ENCODE measurements around the gene THAP7.
A peak's percentile ranks its signal among the peaks of the same experiment; 100 is the strongest.

The THAP7 gene

DNA sequence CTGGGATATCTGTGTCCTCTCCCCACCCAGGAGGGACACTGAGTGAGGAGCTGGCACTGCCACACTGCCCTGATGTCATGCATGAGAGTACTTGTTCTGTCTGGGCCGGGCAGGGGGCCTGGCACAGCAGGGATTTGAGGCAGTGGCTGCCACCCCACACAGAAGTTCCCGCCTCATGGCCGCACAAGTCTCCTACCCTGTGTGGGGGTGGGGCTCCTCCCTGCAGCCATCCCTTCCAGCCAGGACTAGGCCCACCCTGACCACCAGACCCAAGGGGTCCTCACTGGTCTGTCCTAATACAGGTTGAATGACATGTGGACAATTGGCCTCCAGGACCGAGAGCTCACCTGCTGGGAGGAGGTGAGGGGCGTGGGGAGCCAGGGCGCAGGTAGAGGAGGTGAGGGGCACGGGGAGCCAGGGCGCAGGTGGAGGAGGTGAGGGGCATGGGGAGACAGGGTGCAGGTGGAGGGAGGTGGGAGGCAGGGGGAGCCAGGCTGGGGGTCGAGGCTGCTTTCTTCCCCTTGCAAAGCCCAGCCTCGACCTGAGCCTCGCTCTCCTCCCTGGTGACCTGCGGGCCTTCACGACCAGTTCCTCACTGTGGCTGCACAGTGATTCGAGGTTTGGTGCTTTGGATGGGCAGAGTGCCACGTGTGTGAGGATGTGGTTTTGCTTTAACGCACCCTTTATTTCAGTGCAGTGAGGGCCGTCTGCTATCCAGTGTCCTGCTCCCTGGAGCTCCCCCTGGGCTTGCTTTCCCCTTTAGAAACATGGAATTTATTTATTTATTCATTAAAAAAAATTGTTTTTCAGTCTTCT lies 12.4 kb downstream of the THAP7 start:
- no peak overlapping the region for H3K4me3 ChIP-seq (ENCODE audit: low read length)
- no peak for TF ChIP-seq ZNF274 (IDR thresholded peaks at IDR 0.05; ENCODE audit: low read depth, low read length)

DNA sequence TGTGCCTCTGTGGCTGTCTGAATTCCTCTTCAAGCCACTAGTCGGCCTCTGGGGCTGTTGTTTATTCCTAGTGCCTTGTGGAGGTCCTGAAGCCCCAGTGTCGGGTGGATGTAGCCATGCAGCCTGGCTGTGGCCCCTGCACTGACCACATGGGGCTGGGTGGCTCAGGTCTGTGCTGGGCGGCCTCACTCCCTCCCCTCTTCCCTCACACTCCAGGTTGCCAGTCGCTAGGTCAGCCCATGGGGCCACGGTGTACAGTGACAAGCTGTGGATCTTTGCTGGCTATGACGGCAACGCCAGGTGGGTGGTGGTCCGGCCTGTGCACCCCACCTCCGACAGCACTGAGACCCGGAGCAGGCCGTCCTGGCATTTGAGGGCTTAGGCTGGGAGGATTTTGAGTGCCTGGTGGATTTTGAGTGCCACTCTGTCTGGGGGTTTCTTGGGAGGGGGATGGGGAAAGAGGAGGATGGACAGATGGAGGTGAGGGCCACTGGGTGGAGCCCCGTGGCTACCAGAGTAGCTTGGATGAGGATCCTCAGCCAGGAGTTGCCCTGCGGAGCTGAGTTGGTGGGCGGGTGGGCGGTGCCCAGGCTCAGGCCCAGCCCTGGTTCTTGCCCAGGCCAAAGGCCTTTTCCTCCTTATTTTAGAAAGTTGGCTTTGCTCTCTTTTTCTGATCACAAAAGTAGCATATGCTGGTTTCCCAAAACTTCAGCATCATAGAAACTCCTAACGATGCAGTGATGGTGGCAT lies 13.2 kb downstream of the THAP7 start:
- H3K4me3 ChIP-seq (ENCODE audit: low read length): no peak overlapping the region
- no peak for TF ChIP-seq ZNF274 (IDR thresholded peaks at IDR 0.05; ENCODE audit: low read depth, low read length)

DNA sequence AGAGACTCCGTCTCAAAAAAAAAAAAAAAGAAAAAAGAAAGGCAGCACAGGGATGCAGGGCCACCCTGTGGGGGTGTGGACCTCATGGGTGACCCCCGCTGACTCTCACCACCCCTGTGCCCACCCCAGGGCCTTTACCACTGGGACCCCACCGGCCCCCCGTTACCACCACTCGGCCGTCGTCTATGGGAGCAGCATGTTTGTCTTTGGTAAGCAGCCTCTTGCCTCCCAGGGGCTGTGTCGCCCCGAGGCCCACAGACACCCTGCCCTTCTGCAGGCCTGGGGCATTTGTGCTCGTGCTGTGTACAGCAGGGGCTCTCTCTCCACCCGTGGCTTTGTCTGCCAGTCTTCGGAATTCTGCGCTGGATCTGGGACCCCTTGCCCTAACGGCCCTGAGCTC lies 14.5 kb downstream of the THAP7 start:
- no peak overlapping the region for H3K4me3 ChIP-seq (ENCODE audit: low read length)
- TF ChIP-seq ZNF274 (IDR thresholded peaks at IDR 0.05; ENCODE audit: low read depth, low read length): no peak

- H3K4me3 ChIP-seq (ENCODE audit: low read length): no peak overlapping the region
- TF ChIP-seq ZNF274 (IDR thresholded peaks at IDR 0.05; ENCODE audit: low read depth, low read length): no peak
These were observed 15.6 kb downstream of the THAP7 start for GRCh38 chr22:20986365-20986764.

DNA sequence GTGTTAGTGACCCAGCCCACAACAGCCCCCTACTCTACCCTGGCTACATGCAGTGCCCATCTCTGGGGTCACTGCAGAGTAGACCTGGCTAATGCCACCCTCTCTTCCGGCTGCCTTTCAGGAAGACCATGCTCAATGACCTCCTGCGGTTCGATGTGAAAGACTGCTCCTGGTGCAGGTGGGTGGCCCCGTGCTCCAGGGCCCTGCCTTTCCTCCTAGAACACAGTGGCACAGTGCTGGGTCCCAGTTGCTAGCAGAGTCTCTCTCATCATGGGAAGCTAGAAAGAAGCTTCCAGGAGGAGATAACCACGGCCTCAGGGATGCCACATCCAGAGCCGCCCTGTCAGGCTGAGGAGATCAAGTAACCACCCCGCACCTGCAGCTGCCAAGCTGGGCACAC lies 16.2 kb downstream of the THAP7 start:
- TF ChIP-seq ZNF274 (IDR thresholded peaks at IDR 0.05; ENCODE audit: low read depth, low read length): no peak
- no peak overlapping the region for H3K4me3 ChIP-seq (ENCODE audit: low read length)

DNA sequence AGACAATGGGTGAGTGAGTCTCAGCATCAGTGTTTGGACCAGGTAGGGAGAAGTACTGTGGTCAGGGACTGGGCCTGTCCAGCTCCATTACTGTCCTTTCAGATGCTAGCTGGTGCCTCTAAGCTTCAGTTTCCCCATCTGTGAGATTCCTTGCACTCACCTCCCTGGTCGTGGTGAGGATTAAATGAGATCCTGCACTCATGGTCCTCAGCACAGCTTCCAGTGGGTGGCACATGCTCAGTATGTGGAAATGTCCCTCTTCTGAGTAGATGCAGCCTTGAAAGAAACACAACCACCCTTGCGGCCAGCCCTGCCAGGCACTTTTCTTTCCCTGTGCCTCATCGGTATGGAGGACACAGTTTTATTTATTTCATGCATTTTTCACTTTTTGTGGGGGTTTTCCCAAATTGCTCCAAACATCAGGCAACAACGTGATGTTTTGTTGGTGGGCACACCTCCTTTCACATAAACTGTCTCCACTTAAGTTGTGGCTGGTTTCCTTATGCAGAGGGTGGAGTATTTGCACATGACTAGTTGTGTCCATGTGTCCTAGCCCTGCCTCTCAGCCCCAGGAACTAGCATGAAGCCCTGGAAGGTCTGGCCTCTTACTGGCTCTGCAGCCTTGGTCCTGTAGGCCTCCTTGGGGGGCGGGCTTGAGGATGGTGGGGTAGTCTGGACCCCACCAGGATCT lies 18.7 kb downstream of the THAP7 start:
- H3K4me3 ChIP-seq (ENCODE audit: low read length): peak overlapping the region; percentile 77; the same call in 1 of the 2 replicates
- no peak for TF ChIP-seq ZNF274 (IDR thresholded peaks at IDR 0.05; ENCODE audit: low read depth, low read length)

- H3K4me3 ChIP-seq (ENCODE audit: low read length): peak overlapping the region; percentile 77
- no peak for TF ChIP-seq ZNF274 (IDR thresholded peaks at IDR 0.05; ENCODE audit: low read depth, low read length)
These were observed 19.4 kb downstream of the THAP7 start for GRCh38 chr22:20982563-20982882.

- H3K4me3 ChIP-seq (ENCODE audit: low read length): peak within 1 kb of the TSS; percentile 77
- TF ChIP-seq ZNF274 (IDR thresholded peaks at IDR 0.05; ENCODE audit: low read depth, low read length): no peak
These were observed 19.9 kb downstream of the THAP7 start, which contains the start of gene LZTR1 for GRCh38 chr22:20981787-20982562. Gene LZTR1 (plus strand): TSS chr22:20982297. CDS start chr22:20982372, 75 bp downstream.

DNA sequence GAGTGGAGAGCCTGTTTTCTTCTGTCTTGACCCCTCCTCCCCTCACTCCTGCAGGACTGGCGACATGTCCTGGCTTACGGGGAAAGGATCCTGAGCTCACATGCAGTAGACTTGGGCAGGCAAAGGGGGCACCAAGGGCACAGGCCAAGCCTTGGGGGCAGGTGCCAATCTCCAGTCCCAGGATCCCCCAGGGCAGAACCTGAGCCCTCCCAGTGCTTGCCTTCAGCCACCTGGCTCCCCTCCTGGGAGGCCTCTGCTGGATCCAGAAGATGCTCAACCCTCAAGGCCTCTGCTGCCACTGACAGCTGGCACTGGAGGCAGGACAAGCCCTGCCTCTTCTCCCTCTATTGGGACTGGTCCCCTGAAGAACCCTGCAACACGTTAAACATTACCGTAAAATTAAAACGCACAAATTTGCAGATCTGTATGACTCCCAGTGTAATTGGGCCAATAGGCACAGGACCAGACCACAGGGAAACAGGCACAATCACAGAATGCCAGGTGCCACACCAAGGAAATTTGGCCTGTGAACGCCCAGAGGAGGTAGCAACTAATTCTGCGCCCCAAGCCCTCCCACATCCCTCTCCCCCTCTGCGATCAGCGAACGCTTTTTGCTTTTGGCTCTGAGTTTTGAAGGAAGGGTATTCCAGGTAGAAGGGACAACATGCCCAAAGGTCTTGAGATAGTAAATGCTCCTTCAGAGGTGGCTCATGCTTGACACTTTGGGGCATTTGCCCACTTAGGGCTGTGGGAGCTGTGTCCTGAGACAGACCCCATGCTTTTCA lies 20.8 kb downstream of the THAP7 start:
- TF ChIP-seq ZNF274 (IDR thresholded peaks at IDR 0.05; ENCODE audit: low read depth, low read length): no peak
- peak overlapping the region; percentile 77 for H3K4me3 ChIP-seq (ENCODE audit: low read length)

- no peak overlapping the region for H3K4me3 ChIP-seq (ENCODE audit: low read length)
- TF ChIP-seq ZNF274 (IDR thresholded peaks at IDR 0.05; ENCODE audit: low read depth, low read length): no peak
These were observed 21.4 kb downstream of the THAP7 start for GRCh38 chr22:20980523-20980922.

DNA sequence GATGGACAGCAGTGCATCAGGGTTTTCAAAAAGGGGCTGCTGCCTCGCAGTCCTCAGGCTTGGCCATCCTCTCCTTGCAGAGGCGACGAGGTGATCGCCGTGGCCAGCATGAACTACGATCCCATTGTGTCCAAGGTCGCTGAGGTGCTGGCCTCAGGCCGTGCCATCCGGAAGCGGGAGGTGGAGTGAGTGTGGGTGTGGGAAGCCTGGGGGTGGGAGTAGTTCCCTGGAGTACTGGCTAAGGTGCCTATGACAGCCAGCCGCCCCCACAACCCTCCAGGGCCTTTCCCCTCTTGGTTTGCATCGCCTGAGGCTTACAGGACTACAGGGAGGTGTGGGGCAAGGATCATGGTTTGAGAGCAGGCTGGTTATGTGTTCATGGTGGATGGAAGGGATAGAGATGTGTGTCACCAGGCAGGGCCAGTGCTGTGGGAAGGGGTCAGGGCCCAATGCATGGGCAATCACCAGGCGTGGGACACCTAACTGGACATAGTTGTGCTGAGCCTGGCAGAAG lies 21.9 kb downstream of the THAP7 start:
- no peak for TF ChIP-seq ZNF274 (IDR thresholded peaks at IDR 0.05; ENCODE audit: low read depth, low read length)
- H3K4me3 ChIP-seq (ENCODE audit: low read length): no peak overlapping the region

- no peak for TF ChIP-seq ZNF274 (IDR thresholded peaks at IDR 0.05; ENCODE audit: low read depth, low read length)
- no peak overlapping the region for H3K4me3 ChIP-seq (ENCODE audit: low read length)
These were observed 22.6 kb downstream of the THAP7 start for GRCh38 chr22:20979243-20979809.

DNA sequence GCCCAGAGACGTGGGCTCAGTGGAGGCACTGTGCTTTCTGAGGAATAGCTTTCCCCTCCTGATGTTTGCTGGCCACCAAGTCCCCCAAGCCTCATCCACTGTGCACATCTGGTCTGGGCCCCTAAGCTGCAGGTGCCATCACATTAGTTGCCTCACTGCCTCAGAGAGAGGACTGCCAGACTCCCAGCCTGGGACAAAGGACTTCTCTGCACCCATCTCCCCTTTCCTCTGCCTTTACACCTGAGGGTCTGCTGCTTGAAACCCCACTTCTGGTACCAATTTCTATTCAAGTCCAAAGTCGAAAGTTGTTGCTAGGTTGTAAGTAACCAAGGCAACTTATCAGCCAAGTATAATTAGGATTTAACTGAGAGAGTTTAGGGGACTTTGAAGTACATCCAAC lies 23.5 kb downstream of the THAP7 start:
- H3K4me3 ChIP-seq (ENCODE audit: low read length): no peak overlapping the region
- no peak for TF ChIP-seq ZNF274 (IDR thresholded peaks at IDR 0.05; ENCODE audit: low read depth, low read length)
